Measurements from ENCODE around the gene REXO1. TPM values are rescaled to one million over a fixed set of nuclear protein-coding genes. Genes with fewer than 3 reads are reported as not detected.

REXO1 gene
- total RNA-seq, 1 experiment from 2014 or later: 52.2 TPM

DNA sequence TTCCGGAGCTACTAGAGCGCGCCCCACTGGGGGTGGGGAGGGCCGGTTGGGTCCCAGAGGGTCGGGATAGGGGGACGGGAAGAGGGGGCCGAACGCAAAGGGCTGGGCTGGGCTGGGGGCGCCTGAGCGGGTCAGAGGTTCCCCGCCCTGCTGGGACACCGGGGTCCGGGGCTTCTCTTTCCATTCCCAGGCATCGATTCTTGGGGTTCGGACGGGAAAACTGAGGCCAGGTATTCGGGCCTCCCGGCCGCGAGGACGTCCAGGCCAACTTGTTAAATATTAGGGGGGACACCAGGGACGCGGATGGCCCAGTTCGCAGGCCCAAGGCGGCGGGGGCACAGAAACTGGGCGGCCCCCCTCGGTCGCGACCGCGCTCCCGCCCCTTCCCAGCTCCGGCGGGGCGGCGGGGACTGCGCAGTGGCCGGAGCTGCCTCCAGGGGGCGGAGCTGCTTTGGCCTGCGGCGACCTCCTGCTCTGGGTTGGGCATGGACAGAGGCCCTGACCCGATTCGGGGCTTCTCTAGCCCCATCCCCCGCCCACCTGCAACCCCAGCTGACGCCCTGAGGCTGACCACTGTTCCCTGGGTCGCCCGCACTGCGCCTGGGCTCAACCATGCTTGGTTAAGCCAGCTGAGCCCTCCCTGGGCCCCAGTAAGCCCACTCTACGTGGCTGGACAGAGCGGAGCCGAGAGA lies 16.3 kb upstream of the REXO1 start:
- Histone ChIP-seq H3K9me3 (ENCODE audit: control insufficient read depth in 1 of 2, insufficient read depth in 1 of 2, low read depth in 1 of 2, low read length in 2 of 2) (no peaks in the 10 kb centered on the region), H3K27ac (ENCODE audit: low read depth, low read length) (peak overlapping the region; percentile 99), H3K27me3 (ENCODE audit: insufficient read depth, low read length) (no peaks in the 10 kb centered on the region), H3K4me1 (ENCODE audit: control insufficient read depth in 1 of 2, insufficient read depth in 2 of 2, low read length in 2 of 2) (peaks cover 29 to 50% of the 10 kb centered on the region in 2 experiments), H3K9ac (ENCODE audit: low read length) (peak overlapping the region; percentile 98), H3K4me3 (replicated peaks in 1 of 2; ENCODE audit: low read depth in 1 of 2, low read length in 2 of 2) (peak overlapping the region; percentile 66 to 70), H3K79me2 (ENCODE audit: insufficient read depth, low read length) (peaks cover 30% of the 10 kb centered on the region), H2AFZ (ENCODE audit: low read depth, low read length, poor library complexity, severe bottlenecking) (no peak overlapping the region), H3K4me2 (ENCODE audit: low read length) (peak overlapping the region; percentile 97), H3K36me3 (ENCODE audit: control insufficient read depth in 1 of 2, insufficient read depth in 2 of 2, low read length in 2 of 2) (0 out of 4 replicates have a peak, but pooled peaks cover 0 to 4% of the 10 kb centered on the region in 2 experiments), H3K9me2 (ENCODE audit: insufficient read depth) (no peaks in the 10 kb centered on the region), H4K20me1 (ENCODE audit: insufficient read depth) (no peaks in the 10 kb centered on the region; the same call in 1 of the 2 replicates)
- ChIA-PET RAD21 (ENCODE audit: low non-redundant PET in 1 of 2, low total read pairs in 2 of 2, uncharacterized antibody in 2 of 2, unreplicated experiment in 2 of 2) (interaction anchor here in 1 of 2 experiments (0.6 kb wide), 1 partner anchor 10 kb away, joined by 5 read pairs; no protein-coding TSS in a partner anchor), CTCF (interaction anchor here (0.7 to 1.6 kb wide), 7 partner anchors 10 to 96 kb away, joined by 3 to 12 read pairs (median 4); partner anchors contain the start of genes ABHD17A, ADAT3 and SCAMP4), POLR2A (interaction anchor here (0.6 to 1.4 kb wide), 5 partner anchors 10 to 403 kb away, joined by 3 to 10 read pairs (median 4); partner anchors contain the start of genes ADAT3 and SCAMP4)
- DNase-seq (ENCODE audit: low read depth, low spot score) (no peak), ATAC-seq (peak; percentile 57)
- intact Hi-C loops (cut with micrococcal nuclease): no loop called here
- TSS peak; percentile 74 for BruUV-seq (replicated peaks)
- peak in 2 of 3 experiments; percentile 57 to 70; a peak in 4 of 6 replicates for TF ChIP-seq CTCF (IDR thresholded peaks at IDR 0.05 in 2 of 3, conservative IDR thresholded peaks at IDR 0.05 in 1 of 3; ENCODE audit: borderline replicate concordance in 1 of 3, insufficient read depth in 1 of 3, low read depth in 2 of 3, low read length in 2 of 3)
- TF ChIP-seq, protein P1, sequence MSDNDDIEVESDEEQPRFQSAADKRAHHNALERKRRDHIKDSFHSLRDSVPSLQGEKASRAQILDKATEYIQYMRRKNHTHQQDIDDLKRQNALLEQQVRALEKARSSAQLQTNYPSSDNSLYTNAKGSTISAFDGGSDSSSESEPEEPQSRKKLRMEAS (IDR thresholded peaks at IDR 0.05): no peak
- TF ChIP-seq TCF7L2 (IDR thresholded peaks at IDR 0.05; ENCODE audit: borderline replicate concordance, extremely low read depth, insufficient read depth, insufficient read length): peak; percentile 14
- TF ChIP-seq ZFX (IDR thresholded peaks at IDR 0.05): 0 out of 2 replicates have a peak, but pooled peaks have one; percentile 50
- TF ChIP-seq, protein P2, sequence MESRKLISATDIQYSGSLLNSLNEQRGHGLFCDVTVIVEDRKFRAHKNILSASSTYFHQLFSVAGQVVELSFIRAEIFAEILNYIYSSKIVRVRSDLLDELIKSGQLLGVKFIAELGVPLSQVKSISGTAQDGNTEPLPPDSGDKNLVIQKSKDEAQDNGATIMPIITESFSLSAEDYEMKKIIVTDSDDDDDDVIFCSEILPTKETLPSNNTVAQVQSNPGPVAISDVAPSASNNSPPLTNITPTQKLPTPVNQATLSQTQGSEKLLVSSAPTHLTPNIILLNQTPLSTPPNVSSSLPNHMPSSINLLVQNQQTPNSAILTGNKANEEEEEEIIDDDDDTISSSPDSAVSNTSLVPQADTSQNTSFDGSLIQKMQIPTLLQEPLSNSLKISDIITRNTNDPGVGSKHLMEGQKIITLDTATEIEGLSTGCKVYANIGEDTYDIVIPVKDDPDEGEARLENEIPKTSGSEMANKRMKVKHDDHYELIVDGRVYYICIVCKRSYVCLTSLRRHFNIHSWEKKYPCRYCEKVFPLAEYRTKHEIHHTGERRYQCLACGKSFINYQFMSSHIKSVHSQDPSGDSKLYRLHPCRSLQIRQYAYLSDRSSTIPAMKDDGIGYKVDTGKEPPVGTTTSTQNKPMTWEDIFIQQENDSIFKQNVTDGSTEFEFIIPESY (IDR thresholded peaks at IDR 0.05; ENCODE audit: extremely low read depth, insufficient replicate concordance, low read length): no peak
- peak; percentile 34 for TF ChIP-seq POLR2AphosphoS5 (IDR thresholded peaks at IDR 0.05; ENCODE audit: low read depth, low read length)
- TF ChIP-seq, protein P3, sequence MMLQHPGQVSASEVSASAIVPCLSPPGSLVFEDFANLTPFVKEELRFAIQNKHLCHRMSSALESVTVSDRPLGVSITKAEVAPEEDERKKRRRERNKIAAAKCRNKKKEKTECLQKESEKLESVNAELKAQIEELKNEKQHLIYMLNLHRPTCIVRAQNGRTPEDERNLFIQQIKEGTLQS (IDR thresholded peaks at IDR 0.05): no peak
